A549 (cell line): ENCODE measurements around the gene GOLPH3.

Experiments used
- BHLHE40 ChIP-seq: IDR thresholded peaks from 2 replicates; pipeline ENCODE4 v1.6.1; 2012; ENCODE audit warnings: low read depth, low read length, inconsistent platforms
- GATA3 ChIP-seq: IDR thresholded peaks from 2 replicates; pipeline ENCODE4 v1.6.1; 2012; ENCODE audit warnings: borderline replicate concordance
- JUN ChIP-seq, 2 experiments: fragments of >200 bp; sonication (Bioruptor Twin); formaldehyde crosslinking; IDR thresholded peaks; 2 replicates in 1 of 2; 3 replicates in 1 of 2; pipeline ENCODE4 v1.6.1; 2016 to 2017
- JUNB ChIP-seq: fragments of >200 bp; sonication (Bioruptor Twin); formaldehyde crosslinking; IDR thresholded peaks from 2 replicates; pipeline ENCODE4 v1.6.1; 2016
- MAZ ChIP-seq: fragments of 150-350 bp; IDR thresholded peaks from 2 replicates; pipeline ENCODE4 v1.6.1; 2014; ENCODE audit warnings: antibody characterized with exemption, low read depth, low read length, borderline replicate concordance
- POLR2A ChIP-seq: IDR thresholded peaks from 2 replicates; pipeline ENCODE4 v1.6.1; 2012; ENCODE audit warnings: mild to moderate bottlenecking, low read length
- RAD21 ChIP-seq, 2 experiments: fragments of >200 bp in 1 of 2; sonication (Bioruptor Twin) in 1 of 2; formaldehyde crosslinking in 1 of 2; IDR thresholded peaks in 1 of 2; conservative IDR thresholded peaks in 1 of 2; 2 replicates in 1 of 2; 3 replicates in 1 of 2; pipeline ENCODE4 v1.6.1; 2012 to 2018; ENCODE audit warnings: inconsistent platforms in 1 of 2
- RFX5 ChIP-seq: fragments of 450-650 bp; IDR thresholded peaks from 2 replicates; pipeline ENCODE4 v1.7.1; 2014; ENCODE audit warnings: antibody characterized with exemption, mild to moderate bottlenecking, moderate library complexity
- TF ChIP-seq, protein P1 (sequence below): fragments of >200 bp; sonication (Bioruptor Twin); formaldehyde crosslinking; IDR thresholded peaks from 3 replicates; pipeline ENCODE4 v1.5.1; 2016
- TF ChIP-seq, protein P2 (sequence below): fragments of 200-600 bp; sonication (generic); IDR thresholded peaks from 2 replicates; pipeline ENCODE4 v1.6.1; 2016; ENCODE audit warnings: antibody characterized with exemption, mild to moderate bottlenecking, moderate library complexity

DNA sequence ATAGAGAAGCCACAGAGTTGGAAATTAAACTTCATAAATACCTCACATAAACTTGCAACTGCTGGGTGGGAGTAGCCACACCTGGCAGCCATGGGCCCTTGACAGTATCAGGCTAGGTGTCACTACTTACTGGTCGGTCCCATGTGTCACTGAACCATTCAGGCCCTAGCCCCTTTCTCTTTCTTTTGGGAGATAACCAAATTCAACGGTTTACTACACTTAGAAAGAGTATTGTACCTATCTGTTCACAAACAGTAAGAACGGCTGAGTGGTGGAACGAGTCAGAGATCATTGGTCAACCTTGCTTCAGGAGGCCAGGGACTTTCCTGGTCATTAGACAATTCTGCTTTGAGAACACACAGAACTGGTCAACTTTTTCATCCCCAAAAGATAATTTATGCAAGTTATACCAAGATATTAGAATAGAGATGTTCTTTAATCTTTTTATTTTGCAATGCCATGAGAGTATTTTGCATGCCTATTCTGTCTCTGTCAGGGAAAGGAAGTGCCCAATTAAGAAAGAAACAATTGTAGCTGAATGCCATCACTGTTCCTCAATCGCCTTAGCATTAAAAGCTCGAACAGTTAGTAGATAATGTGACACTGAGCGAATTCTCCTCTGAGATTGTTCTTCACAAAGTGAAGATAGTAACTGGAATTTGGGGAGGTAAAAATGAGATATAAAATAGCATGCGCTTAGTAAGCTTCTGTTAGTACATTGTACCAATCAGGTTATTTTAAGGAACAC lies 50.9 kb downstream of the GOLPH3 start:
- no peak for TF ChIP-seq JUNB
- TF ChIP-seq, protein P1, sequence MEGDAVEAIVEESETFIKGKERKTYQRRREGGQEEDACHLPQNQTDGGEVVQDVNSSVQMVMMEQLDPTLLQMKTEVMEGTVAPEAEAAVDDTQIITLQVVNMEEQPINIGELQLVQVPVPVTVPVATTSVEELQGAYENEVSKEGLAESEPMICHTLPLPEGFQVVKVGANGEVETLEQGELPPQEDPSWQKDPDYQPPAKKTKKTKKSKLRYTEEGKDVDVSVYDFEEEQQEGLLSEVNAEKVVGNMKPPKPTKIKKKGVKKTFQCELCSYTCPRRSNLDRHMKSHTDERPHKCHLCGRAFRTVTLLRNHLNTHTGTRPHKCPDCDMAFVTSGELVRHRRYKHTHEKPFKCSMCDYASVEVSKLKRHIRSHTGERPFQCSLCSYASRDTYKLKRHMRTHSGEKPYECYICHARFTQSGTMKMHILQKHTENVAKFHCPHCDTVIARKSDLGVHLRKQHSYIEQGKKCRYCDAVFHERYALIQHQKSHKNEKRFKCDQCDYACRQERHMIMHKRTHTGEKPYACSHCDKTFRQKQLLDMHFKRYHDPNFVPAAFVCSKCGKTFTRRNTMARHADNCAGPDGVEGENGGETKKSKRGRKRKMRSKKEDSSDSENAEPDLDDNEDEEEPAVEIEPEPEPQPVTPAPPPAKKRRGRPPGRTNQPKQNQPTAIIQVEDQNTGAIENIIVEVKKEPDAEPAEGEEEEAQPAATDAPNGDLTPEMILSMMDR: no peak
- TF ChIP-seq GATA3: no peak
- no peak for TF ChIP-seq POLR2A
- no peak for TF ChIP-seq MAZ
- TF ChIP-seq JUN (IDR thresholded peaks at IDR 0.05): no peak
- TF ChIP-seq, protein P2, sequence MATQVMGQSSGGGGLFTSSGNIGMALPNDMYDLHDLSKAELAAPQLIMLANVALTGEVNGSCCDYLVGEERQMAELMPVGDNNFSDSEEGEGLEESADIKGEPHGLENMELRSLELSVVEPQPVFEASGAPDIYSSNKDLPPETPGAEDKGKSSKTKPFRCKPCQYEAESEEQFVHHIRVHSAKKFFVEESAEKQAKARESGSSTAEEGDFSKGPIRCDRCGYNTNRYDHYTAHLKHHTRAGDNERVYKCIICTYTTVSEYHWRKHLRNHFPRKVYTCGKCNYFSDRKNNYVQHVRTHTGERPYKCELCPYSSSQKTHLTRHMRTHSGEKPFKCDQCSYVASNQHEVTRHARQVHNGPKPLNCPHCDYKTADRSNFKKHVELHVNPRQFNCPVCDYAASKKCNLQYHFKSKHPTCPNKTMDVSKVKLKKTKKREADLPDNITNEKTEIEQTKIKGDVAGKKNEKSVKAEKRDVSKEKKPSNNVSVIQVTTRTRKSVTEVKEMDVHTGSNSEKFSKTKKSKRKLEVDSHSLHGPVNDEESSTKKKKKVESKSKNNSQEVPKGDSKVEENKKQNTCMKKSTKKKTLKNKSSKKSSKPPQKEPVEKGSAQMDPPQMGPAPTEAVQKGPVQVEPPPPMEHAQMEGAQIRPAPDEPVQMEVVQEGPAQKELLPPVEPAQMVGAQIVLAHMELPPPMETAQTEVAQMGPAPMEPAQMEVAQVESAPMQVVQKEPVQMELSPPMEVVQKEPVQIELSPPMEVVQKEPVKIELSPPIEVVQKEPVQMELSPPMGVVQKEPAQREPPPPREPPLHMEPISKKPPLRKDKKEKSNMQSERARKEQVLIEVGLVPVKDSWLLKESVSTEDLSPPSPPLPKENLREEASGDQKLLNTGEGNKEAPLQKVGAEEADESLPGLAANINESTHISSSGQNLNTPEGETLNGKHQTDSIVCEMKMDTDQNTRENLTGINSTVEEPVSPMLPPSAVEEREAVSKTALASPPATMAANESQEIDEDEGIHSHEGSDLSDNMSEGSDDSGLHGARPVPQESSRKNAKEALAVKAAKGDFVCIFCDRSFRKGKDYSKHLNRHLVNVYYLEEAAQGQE: no peak
- TF ChIP-seq RAD21 (conservative IDR thresholded peaks at IDR 0.05 in 1 of 2, IDR thresholded peaks at IDR 0.05 in 1 of 2): no peak
- TF ChIP-seq RFX5: no peak
- no peak for TF ChIP-seq BHLHE40
